ENCODE data around the gene PMEPA1. TPM values are rescaled to one million over a fixed set of nuclear protein-coding genes. Genes with fewer than 3 reads are reported as not detected.
A peak's percentile ranks its signal among the peaks of the same experiment; 100 is the strongest.

The PMEPA1 gene
- total RNA-seq, 1 experiment from 2014 or later = 1,302 TPM

- peak; percentile 94 for DNase-seq
- intact Hi-C loops (cut with micrococcal nuclease; ENCODE audit: unreplicated experiment) = loop anchor here (2.0 kb wide), 1 partner anchor 394 kb away; no protein-coding TSS in a partner anchor
- Mint-ChIP-seq H3K9me3 (ENCODE audit: low read depth, unreplicated experiment) (no peaks in the 10 kb centered on the region), H3K36me3 (ENCODE audit: insufficient read depth, unreplicated experiment) (peaks cover 100% of the 10 kb centered on the region), H3K27me3 (ENCODE audit: unreplicated experiment) (no peaks in the 10 kb centered on the region), H3K4me1 (ENCODE audit: low read depth, unreplicated experiment) (peaks cover 91% of the 10 kb centered on the region), H3K4me3 (ENCODE audit: low read depth, unreplicated experiment) (peak overlapping the region; percentile 88), H3K27ac (ENCODE audit: unreplicated experiment) (peak overlapping the region; percentile 97)
- TF ChIP-seq CTCF (IDR thresholded peaks at IDR 0.05; ENCODE audit: unreplicated experiment) = peak; percentile 68
- CTCF ChIA-PET = interaction anchor here (0.6 to 3.4 kb wide), 14 partner anchors 9 to 394 kb away, joined by 3 to 17 read pairs (median 6); partner anchors contain the start of genes PMEPA1 and ZBP1
- BruUV-seq (replicated peaks) = no TSS peak
Observed at GRCh38 chr20:57693002-57693582, 16.7 kb downstream of the PMEPA1 start.

DNA sequence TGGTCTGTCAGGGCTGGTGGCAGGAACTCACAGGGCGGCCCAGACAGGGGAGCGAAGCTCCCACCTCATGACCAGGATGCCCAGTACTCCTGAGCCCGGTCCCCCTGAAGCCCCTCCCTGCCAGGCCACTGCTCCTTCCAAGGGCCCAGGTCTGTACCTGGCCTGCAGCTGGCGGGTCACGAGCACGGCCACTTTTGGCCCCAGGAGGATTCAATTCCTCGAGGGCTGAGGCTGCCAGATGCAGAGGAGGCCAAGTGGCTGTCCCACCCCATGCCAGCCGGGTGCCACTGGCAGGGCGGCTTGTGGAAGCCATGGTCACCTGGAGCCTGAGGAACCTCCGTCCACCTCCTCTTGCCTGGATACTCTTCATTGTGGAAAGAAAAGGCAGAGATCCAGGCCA lies 17.4 kb downstream of the PMEPA1 start:
- no peaks in the 10 kb centered on the region for H3K9me3 Mint-ChIP-seq (ENCODE audit: low read depth, unreplicated experiment)
- TSS peak; percentile 14 for BruUV-seq (replicated peaks)
- H3K4me1 Mint-ChIP-seq (ENCODE audit: low read depth, unreplicated experiment) = peaks cover 91% of the 10 kb centered on the region
- CTCF ChIA-PET = interaction anchor here (1.6 to 2.1 kb wide), 6 partner anchors 10 to 393 kb away, joined by 4 to 10 read pairs (median 7); no protein-coding TSS in a partner anchor
- H3K36me3 Mint-ChIP-seq (ENCODE audit: insufficient read depth, unreplicated experiment) = peaks cover 100% of the 10 kb centered on the region
- H3K4me3 Mint-ChIP-seq (ENCODE audit: low read depth, unreplicated experiment) = peak overlapping the region; percentile 88
- DNase-seq = no peak
- peak overlapping the region; percentile 97 for H3K27ac Mint-ChIP-seq (ENCODE audit: unreplicated experiment)
- intact Hi-C loops (cut with micrococcal nuclease; ENCODE audit: unreplicated experiment) = loop anchor here (2.0 kb wide), 1 partner anchor 394 kb away; no protein-coding TSS in a partner anchor
- no peaks in the 10 kb centered on the region for H3K27me3 Mint-ChIP-seq (ENCODE audit: unreplicated experiment)
- no peak for TF ChIP-seq CTCF (IDR thresholded peaks at IDR 0.05; ENCODE audit: unreplicated experiment)

DNA sequence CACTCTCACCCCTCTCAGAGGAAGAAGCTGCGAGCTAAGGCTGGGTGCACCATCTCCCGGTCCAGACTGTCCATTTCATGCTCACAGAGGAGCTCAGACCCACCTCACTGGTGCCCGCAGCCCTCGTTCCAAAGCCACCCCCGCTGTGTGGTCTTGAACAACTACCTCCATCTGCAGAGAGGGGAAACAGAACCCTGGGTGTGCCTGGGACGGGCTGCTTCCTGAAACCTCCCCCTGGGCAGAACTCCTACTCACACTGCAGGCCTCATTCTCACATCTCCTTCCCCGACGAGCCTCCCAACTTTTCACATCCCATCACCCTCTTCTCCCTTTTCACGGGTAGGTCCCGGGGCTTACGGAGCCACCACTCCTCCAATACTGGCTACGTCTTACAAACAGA lies 18.1 kb downstream of the PMEPA1 start:
- TF ChIP-seq CTCF (IDR thresholded peaks at IDR 0.05; ENCODE audit: unreplicated experiment) = no peak
- CTCF ChIA-PET = interaction anchor here (1.0 to 2.1 kb wide), 5 partner anchors 10 to 322 kb away, joined by 3 to 7 read pairs (median 4); no protein-coding TSS in a partner anchor
- intact Hi-C loops (cut with micrococcal nuclease; ENCODE audit: unreplicated experiment) = loop anchor here (2.0 kb wide), 1 partner anchor 395 kb away; no protein-coding TSS in a partner anchor
- no peak for DNase-seq
- peak overlapping the region; percentile 97 for H3K27ac Mint-ChIP-seq (ENCODE audit: unreplicated experiment)
- H3K4me3 Mint-ChIP-seq (ENCODE audit: low read depth, unreplicated experiment) = peak overlapping the region; percentile 88
- no peaks in the 10 kb centered on the region for H3K9me3 Mint-ChIP-seq (ENCODE audit: low read depth, unreplicated experiment)
- H3K36me3 Mint-ChIP-seq (ENCODE audit: insufficient read depth, unreplicated experiment) = peaks cover 100% of the 10 kb centered on the region
- H3K4me1 Mint-ChIP-seq (ENCODE audit: low read depth, unreplicated experiment) = peaks cover 91% of the 10 kb centered on the region
- BruUV-seq (replicated peaks) = no TSS peak
- no peaks in the 10 kb centered on the region for H3K27me3 Mint-ChIP-seq (ENCODE audit: unreplicated experiment)

GRCh38 chr20:57690525-57690924 lies 19.3 kb downstream of the PMEPA1 start:
- Mint-ChIP-seq H3K27me3 (ENCODE audit: unreplicated experiment) (no peaks in the 10 kb centered on the region), H3K36me3 (ENCODE audit: insufficient read depth, unreplicated experiment) (peaks cover 100% of the 10 kb centered on the region), H3K4me3 (ENCODE audit: low read depth, unreplicated experiment) (peak overlapping the region; percentile 88), H3K9me3 (ENCODE audit: low read depth, unreplicated experiment) (no peaks in the 10 kb centered on the region), H3K4me1 (ENCODE audit: low read depth, unreplicated experiment) (peaks cover 97% of the 10 kb centered on the region), H3K27ac (ENCODE audit: unreplicated experiment) (peak overlapping the region; percentile 97)
- CTCF ChIA-PET = no interaction called here
- intact Hi-C loops (cut with micrococcal nuclease; ENCODE audit: unreplicated experiment) = no loop called here
- no TSS peak for BruUV-seq (replicated peaks)
- TF ChIP-seq CTCF (IDR thresholded peaks at IDR 0.05; ENCODE audit: unreplicated experiment) = no peak
- peak; percentile 80 for DNase-seq
